Keratinocyte (primary cell): ENCODE measurements around the gene CEP57L1. TPM values are rescaled to one million over a fixed set of nuclear protein-coding genes. Genes with fewer than 3 reads are reported as not detected.

Source experiments
- DNase-seq: peaks from one replicate; pipeline ENCODE4 v3.0.0-alpha.2; 2011; ENCODE audit warnings: low read depth, missing footprints, low spot score
- FAIRE-seq: peaks from 2 replicates; lab custom pipeline; 2011; peaks lifted over from hg19 to GRCh38; lab: Jason Lieb, UNC
- H2AFZ ChIP-seq: 2 replicates; pipeline ENCODE4 v1.6.0; 2012; ENCODE audit warnings: low read length, control low read depth, inconsistent platforms; ENCODE audit not compliant: control insufficient read depth
- H3K27ac ChIP-seq: 2 replicates; pipeline ENCODE4 v1.5.1; 2011; ENCODE audit warnings: low read length; ENCODE audit not compliant: control insufficient read depth, insufficient read depth
- H3K27me3 ChIP-seq: 3 replicates; pipeline ENCODE4 v1.6.0; 2011; ENCODE audit warnings: low read length; ENCODE audit not compliant: control insufficient read depth, insufficient read depth; ENCODE audit errors: extremely low read depth
- H3K36me3 ChIP-seq, 2 experiments: 2 replicates in 1 of 2; 3 replicates in 1 of 2; pipeline ENCODE4 v1.5.1; 2011; ENCODE audit warnings: low read length in 2 of 2, mild to moderate bottlenecking in 1 of 2; ENCODE audit not compliant: control insufficient read depth in 2 of 2, insufficient read depth in 2 of 2; ENCODE audit errors: extremely low read depth in 1 of 2
- H3K4me1 ChIP-seq: 3 replicates; pipeline ENCODE4 v1.5.1; 2011; ENCODE audit warnings: low read length; ENCODE audit not compliant: control insufficient read depth, insufficient read depth; ENCODE audit errors: extremely low read depth
- H3K4me2 ChIP-seq: 3 replicates; pipeline ENCODE4 v1.6.0; 2011; ENCODE audit warnings: low read depth, low read length; ENCODE audit not compliant: control insufficient read depth, insufficient read depth; ENCODE audit errors: extremely low read depth
- H3K4me3 ChIP-seq, 3 experiments: fragments of 200-600 bp in 1 of 3; sonication (generic) in 1 of 3; 2 replicates in 2 of 3; 3 replicates in 1 of 3; pipeline ENCODE4 v1.5.1; 2011 to 2016; ENCODE audit warnings: low read length in 3 of 3, mild to moderate bottlenecking in 3 of 3, control low read depth in 2 of 3, inconsistent platforms in 1 of 3, low read depth in 1 of 3, mixed read lengths in 1 of 3, mixed run types in 1 of 3, moderate library complexity in 1 of 3; ENCODE audit not compliant: control insufficient read depth in 2 of 3, insufficient read depth in 2 of 3; ENCODE audit errors: extremely low read depth in 1 of 3
- H3K79me2 ChIP-seq: 2 replicates; pipeline ENCODE4 v1.6.0; 2012; ENCODE audit warnings: low read length; ENCODE audit not compliant: control insufficient read depth, insufficient read depth
- H3K9ac ChIP-seq: 3 replicates; pipeline ENCODE4 v1.6.0; 2011; ENCODE audit warnings: low read length; ENCODE audit not compliant: control insufficient read depth, insufficient read depth; ENCODE audit errors: extremely low read depth
- H3K9me1 ChIP-seq: 3 replicates; pipeline ENCODE4 v1.6.0; 2011; ENCODE audit warnings: low read length; ENCODE audit not compliant: control insufficient read depth, insufficient read depth; ENCODE audit errors: extremely low read depth
- H3K9me3 ChIP-seq: 2 replicates; pipeline ENCODE4 v1.5.1; 2012; ENCODE audit warnings: low read depth, low read length; ENCODE audit not compliant: control insufficient read depth
- H4K20me1 ChIP-seq: 3 replicates; pipeline ENCODE4 v1.6.0; 2011; ENCODE audit warnings: low read length; ENCODE audit not compliant: control insufficient read depth, insufficient read depth; ENCODE audit errors: extremely low read depth
- EZH2 ChIP-seq: IDR thresholded peaks from one replicate; pipeline ENCODE4 v1.6.1; 2012; ENCODE audit warnings: inconsistent platforms, mild to moderate bottlenecking, low read length, moderate library complexity
- dilution Hi-C: fragments of 300-500 bp; cut with MboI; formaldehyde crosslinking; loops from one replicate; pipeline ENCODE4 v1.7.0; 2020; ENCODE audit warnings: low sequenced_read_pairs; ENCODE audit not compliant: extremely low pct_ligation_motif_present
- polyA plus RNA-seq, 5 experiments: library from polyadenylated mRNA; depleted of rRNA in 3 of 5; stranded (reverse) in 3 of 5; stranded (forward) in 1 of 5; unstranded in 1 of 5; fragments of >200 nt; gene quantifications; 1 replicate in 1 of 5; 2 replicates in 3 of 5; 3 replicates in 1 of 5; pipeline versions ENCODE4 v1.2.1 to v1.2.3, GENCODE V29; 2011 to 2012; ENCODE audit warnings: missing spikeins in 2 of 5, low read depth in 1 of 5, low replicate concordance in 1 of 5
- TF ChIP-seq, protein P1 (sequence below), 3 experiments: IDR thresholded peaks in 1 of 3; conservative IDR thresholded peaks in 1 of 3; optimal IDR thresholded peaks in 1 of 3; 2 replicates in 2 of 3; 3 replicates in 1 of 3; pipeline versions ENCODE3 to v1.5.1; 2011; ENCODE audit warnings: low read length in 3 of 3, mild to moderate bottlenecking in 3 of 3, moderate library complexity in 2 of 3, control low read depth in 1 of 3, inconsistent platforms in 1 of 3; ENCODE audit not compliant: insufficient read depth in 2 of 3; ENCODE audit errors: extremely low read depth in 1 of 3

Gene CEP57L1
- polyA plus RNA-seq, 1 donor (not counting 4 experiments of a cell fraction or from before 2014, with no cell fraction given), result 14.2 TPM

DNA sequence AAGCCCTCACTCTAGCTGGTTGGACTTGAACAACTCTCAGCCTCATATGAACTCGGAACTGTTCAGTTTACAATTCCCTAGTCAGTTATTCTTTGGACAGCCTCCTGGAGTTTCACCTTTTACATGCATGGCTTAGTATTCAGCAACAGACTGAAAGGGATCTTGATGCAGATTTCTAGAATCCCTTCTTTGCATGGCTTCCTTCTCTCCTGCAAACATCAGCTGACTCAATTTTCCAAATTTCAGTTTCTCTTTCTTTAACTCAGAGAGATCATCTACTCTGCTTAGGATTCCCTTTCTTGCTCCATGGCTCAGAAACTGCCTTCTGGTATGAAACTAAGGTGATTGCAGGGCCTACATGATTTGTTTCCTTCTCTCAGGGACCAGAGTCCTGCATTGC is 99.6 kb downstream of the CEP57L1 start:
- H4K20me1 ChIP-seq, result no peaks in the 10 kb centered on the region
- H3K9me1 ChIP-seq, result no peaks in the 10 kb centered on the region
- H3K79me2 ChIP-seq, result no peaks in the 10 kb centered on the region
- no peaks in the 10 kb centered on the region for H3K27me3 ChIP-seq
- H2AFZ ChIP-seq, result no peak overlapping the region
- H3K4me2 ChIP-seq, result no peak overlapping the region
- DNase-seq, result no peak
- no peaks in the 10 kb centered on the region for H3K9me3 ChIP-seq
- no peak overlapping the region for H3K9ac ChIP-seq
- no peaks in the 10 kb centered on the region for H3K4me1 ChIP-seq
- H3K36me3 ChIP-seq, result no peaks in the 10 kb centered on the region
- TF ChIP-seq EZH2, result no peak
- TF ChIP-seq, protein P1, sequence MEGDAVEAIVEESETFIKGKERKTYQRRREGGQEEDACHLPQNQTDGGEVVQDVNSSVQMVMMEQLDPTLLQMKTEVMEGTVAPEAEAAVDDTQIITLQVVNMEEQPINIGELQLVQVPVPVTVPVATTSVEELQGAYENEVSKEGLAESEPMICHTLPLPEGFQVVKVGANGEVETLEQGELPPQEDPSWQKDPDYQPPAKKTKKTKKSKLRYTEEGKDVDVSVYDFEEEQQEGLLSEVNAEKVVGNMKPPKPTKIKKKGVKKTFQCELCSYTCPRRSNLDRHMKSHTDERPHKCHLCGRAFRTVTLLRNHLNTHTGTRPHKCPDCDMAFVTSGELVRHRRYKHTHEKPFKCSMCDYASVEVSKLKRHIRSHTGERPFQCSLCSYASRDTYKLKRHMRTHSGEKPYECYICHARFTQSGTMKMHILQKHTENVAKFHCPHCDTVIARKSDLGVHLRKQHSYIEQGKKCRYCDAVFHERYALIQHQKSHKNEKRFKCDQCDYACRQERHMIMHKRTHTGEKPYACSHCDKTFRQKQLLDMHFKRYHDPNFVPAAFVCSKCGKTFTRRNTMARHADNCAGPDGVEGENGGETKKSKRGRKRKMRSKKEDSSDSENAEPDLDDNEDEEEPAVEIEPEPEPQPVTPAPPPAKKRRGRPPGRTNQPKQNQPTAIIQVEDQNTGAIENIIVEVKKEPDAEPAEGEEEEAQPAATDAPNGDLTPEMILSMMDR (optimal IDR thresholded peaks at IDR 0.05 in 1 of 3, IDR thresholded peaks at IDR 0.05 in 1 of 3, conservative IDR thresholded peaks at IDR 0.05 in 1 of 3; ENCODE audit: extremely low read depth in 1 of 3, insufficient read depth in 2 of 3, low read length in 3 of 3), result no peak
- no peak overlapping the region for H3K4me3 ChIP-seq
- no peak overlapping the region for H3K27ac ChIP-seq
- FAIRE-seq, result no peak
- dilution Hi-C loops, result no loop called here

DNA sequence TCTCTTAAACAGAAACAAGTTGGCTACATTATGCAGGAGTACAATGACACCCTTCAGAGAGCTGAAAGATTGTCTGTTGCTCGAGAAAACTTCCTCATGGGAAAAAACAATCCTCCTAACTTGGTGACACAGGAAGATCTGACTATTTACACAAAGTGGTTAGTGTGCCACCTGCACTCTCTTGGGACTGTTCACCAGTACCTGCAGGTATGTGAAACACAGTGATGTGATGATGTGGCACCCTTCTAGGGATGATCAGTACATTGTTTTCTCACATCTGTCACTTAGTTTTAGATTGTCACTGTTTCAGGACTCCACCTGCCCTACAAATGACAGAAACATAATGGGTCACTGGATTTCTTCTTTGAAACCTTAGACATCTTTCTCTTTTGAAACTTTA is 101.8 kb downstream of the CEP57L1 start:
- H3K4me2 ChIP-seq, result no peak overlapping the region
- H3K27me3 ChIP-seq, result no peaks in the 10 kb centered on the region
- H3K4me3 ChIP-seq, result no peak overlapping the region
- dilution Hi-C loops, result no loop called here
- H3K9ac ChIP-seq, result no peak overlapping the region
- H3K9me3 ChIP-seq, result no peaks in the 10 kb centered on the region
- no peak overlapping the region for H3K27ac ChIP-seq
- H3K9me1 ChIP-seq, result no peaks in the 10 kb centered on the region
- no peaks in the 10 kb centered on the region for H3K4me1 ChIP-seq
- TF ChIP-seq EZH2, result no peak
- TF ChIP-seq, protein P1 (optimal IDR thresholded peaks at IDR 0.05 in 1 of 3, IDR thresholded peaks at IDR 0.05 in 1 of 3, conservative IDR thresholded peaks at IDR 0.05 in 1 of 3; ENCODE audit: extremely low read depth in 1 of 3, insufficient read depth in 2 of 3, low read length in 3 of 3), result no peak
- H2AFZ ChIP-seq, result no peak overlapping the region
- no peak for FAIRE-seq
- no peaks in the 10 kb centered on the region for H4K20me1 ChIP-seq
- H3K36me3 ChIP-seq, result no peaks in the 10 kb centered on the region
- DNase-seq, result no peak
- H3K79me2 ChIP-seq, result no peaks in the 10 kb centered on the region
